Skeletal muscle satellite cell (primary cell): ENCODE data around the gene CSNK1A1L.

Experiments used
- H3K27me3 ChIP-seq: 2 replicates; pipeline ENCODE4 v1.7.0; 2013; ENCODE audit warnings: low read length; ENCODE audit not compliant: control insufficient read depth, insufficient read depth
- H3K36me3 ChIP-seq: 2 replicates; pipeline ENCODE4 v1.7.0; 2013; ENCODE audit warnings: mild to moderate bottlenecking, control low read depth, low read length; ENCODE audit not compliant: insufficient read depth
- H3K4me1 ChIP-seq: 2 replicates; pipeline ENCODE4 v1.7.0; 2013; ENCODE audit warnings: low read length; ENCODE audit not compliant: control insufficient read depth, insufficient read depth
- H3K4me2 ChIP-seq: 2 replicates; pipeline ENCODE4 v1.7.0; 2013; ENCODE audit warnings: mild to moderate bottlenecking, low read length
- H3K4me3 ChIP-seq: 2 replicates; pipeline ENCODE4 v1.7.0; 2013; ENCODE audit warnings: low read length
- H3K9ac ChIP-seq: 2 replicates; pipeline ENCODE4 v1.7.0; 2013; ENCODE audit warnings: mild to moderate bottlenecking, low read depth, low read length, moderate library complexity
- H3K9me3 ChIP-seq: replicated peaks from 2 replicates; pipeline ENCODE4 v1.7.0; 2013; ENCODE audit warnings: mild to moderate bottlenecking, control low read depth, low read length

CSNK1A1L gene

GRCh38 chr13:37134411-37135041 lies 29.1 kb upstream of the CSNK1A1L start:
- no peaks in the 10 kb centered on the region for H3K36me3 ChIP-seq
- peak overlapping the region; percentile 27 for H3K4me2 ChIP-seq
- H3K4me3 ChIP-seq = no peak overlapping the region
- H3K9ac ChIP-seq = no peak overlapping the region
- H3K27me3 ChIP-seq = no peaks in the 10 kb centered on the region
- peaks cover 14% of the 10 kb centered on the region for H3K4me1 ChIP-seq
- no peaks in the 10 kb centered on the region for H3K9me3 ChIP-seq

GRCh38 chr13:37132211-37132610 lies 26.7 kb upstream of the CSNK1A1L start:
- Histone ChIP-seq H3K4me1 (peaks cover 26% of the 10 kb centered on the region), H3K9me3 (no peaks in the 10 kb centered on the region), H3K36me3 (no peaks in the 10 kb centered on the region), H3K4me2 (no peak overlapping the region), H3K4me3 (no peak overlapping the region), H3K9ac (no peak overlapping the region), H3K27me3 (no peaks in the 10 kb centered on the region)

GRCh38 chr13:37131092-37131491 lies 25.6 kb upstream of the CSNK1A1L start:
- H3K4me2 ChIP-seq = no peak overlapping the region

GRCh38 chr13:37129866-37130265 lies 24.4 kb upstream of the CSNK1A1L start:
- H3K4me3 ChIP-seq = no peak overlapping the region
- H3K4me1 ChIP-seq = peaks cover 29% of the 10 kb centered on the region
- H3K27me3 ChIP-seq = no peaks in the 10 kb centered on the region
- no peaks in the 10 kb centered on the region for H3K9me3 ChIP-seq
- H3K36me3 ChIP-seq = no peaks in the 10 kb centered on the region
- H3K9ac ChIP-seq = no peak overlapping the region
- no peak overlapping the region for H3K4me2 ChIP-seq

More at GRCh38 chr13:37131092-37131491, 25.6 kb upstream of the CSNK1A1L start:
- H3K9ac ChIP-seq = no peak overlapping the region
- H3K36me3 ChIP-seq = no peaks in the 10 kb centered on the region
- H3K4me1 ChIP-seq = peaks cover 32% of the 10 kb centered on the region
- no peaks in the 10 kb centered on the region for H3K9me3 ChIP-seq
- H3K4me3 ChIP-seq = no peak overlapping the region
- H3K27me3 ChIP-seq = no peaks in the 10 kb centered on the region

- no peaks in the 10 kb centered on the region for H3K9me3 ChIP-seq
- peaks cover 17% of the 10 kb centered on the region for H3K4me1 ChIP-seq
- peak overlapping the region; percentile 7 for H3K9ac ChIP-seq
- H3K27me3 ChIP-seq = no peaks in the 10 kb centered on the region
- no peaks in the 10 kb centered on the region for H3K36me3 ChIP-seq
- peak overlapping the region; percentile 57 for H3K4me2 ChIP-seq
- peak overlapping the region; percentile 38 for H3K4me3 ChIP-seq
Observed at GRCh38 chr13:37127691-37128241, 22.3 kb upstream of the CSNK1A1L start.

- Histone ChIP-seq H3K27me3 (no peaks in the 10 kb centered on the region), H3K9ac (no peak overlapping the region), H3K9me3 (no peaks in the 10 kb centered on the region), H3K4me2 (no peak overlapping the region), H3K36me3 (no peaks in the 10 kb centered on the region), H3K4me3 (no peak overlapping the region), H3K4me1 (peaks cover 17% of the 10 kb centered on the region)
Observed at GRCh38 chr13:37123337-37123736, 17.9 kb upstream of the CSNK1A1L start.

- no peaks in the 10 kb centered on the region for H3K36me3 ChIP-seq
- H3K4me2 ChIP-seq = no peak overlapping the region
- no peaks in the 10 kb centered on the region for H3K4me1 ChIP-seq
- no peak overlapping the region for H3K4me3 ChIP-seq
- no peak overlapping the region for H3K9ac ChIP-seq
- H3K27me3 ChIP-seq = no peaks in the 10 kb centered on the region
- H3K9me3 ChIP-seq = no peaks in the 10 kb centered on the region
Observed at GRCh38 chr13:37118016-37118415, 12.6 kb upstream of the CSNK1A1L start.

GRCh38 chr13:37114250-37114649 lies 8.8 kb upstream of the CSNK1A1L start:
- no peaks in the 10 kb centered on the region for H3K27me3 ChIP-seq
- H3K4me3 ChIP-seq = no peak overlapping the region
- no peaks in the 10 kb centered on the region for H3K36me3 ChIP-seq
- no peaks in the 10 kb centered on the region for H3K9me3 ChIP-seq
- H3K4me2 ChIP-seq = no peak overlapping the region
- no peak overlapping the region for H3K9ac ChIP-seq
- H3K4me1 ChIP-seq = peaks cover 5% of the 10 kb centered on the region

- H3K4me2 ChIP-seq = no peak overlapping the region
- no peaks in the 10 kb centered on the region for H3K9me3 ChIP-seq
- no peaks in the 10 kb centered on the region for H3K36me3 ChIP-seq
Observed at GRCh38 chr13:37113534-37113933, 8.1 kb upstream of the CSNK1A1L start.

GRCh38 chr13:37109051-37109678 lies 3.7 kb upstream of the CSNK1A1L start:
- H3K9ac ChIP-seq = peak overlapping the region; percentile 17
- H3K4me3 ChIP-seq = no peak overlapping the region
- no peaks in the 10 kb centered on the region for H3K36me3 ChIP-seq
- no peaks in the 10 kb centered on the region for H3K9me3 ChIP-seq
- H3K4me2 ChIP-seq = no peak overlapping the region
- H3K27me3 ChIP-seq = no peaks in the 10 kb centered on the region
- peaks cover 21% of the 10 kb centered on the region for H3K4me1 ChIP-seq

More at GRCh38 chr13:37113534-37113933, 8.1 kb upstream of the CSNK1A1L start:
- Histone ChIP-seq H3K4me1 (peaks cover 11% of the 10 kb centered on the region), H3K27me3 (no peaks in the 10 kb centered on the region), H3K9ac (no peak overlapping the region), H3K4me3 (no peak overlapping the region)

GRCh38 chr13:37107868-37108267 lies 2.4 kb upstream of the CSNK1A1L start:
- Histone ChIP-seq H3K9ac (no peak overlapping the region), H3K4me3 (no peak overlapping the region), H3K27me3 (no peaks in the 10 kb centered on the region), H3K4me2 (no peak overlapping the region), H3K36me3 (no peaks in the 10 kb centered on the region), H3K9me3 (no peaks in the 10 kb centered on the region), H3K4me1 (peaks cover 21% of the 10 kb centered on the region)

GRCh38 chr13:37107456-37107855 lies 2.0 kb upstream of the CSNK1A1L start:
- H3K27me3 ChIP-seq = no peaks in the 10 kb centered on the region
- H3K4me1 ChIP-seq = peaks cover 21% of the 10 kb centered on the region
- no peak overlapping the region for H3K9ac ChIP-seq
- H3K4me3 ChIP-seq = no peak overlapping the region
- no peak overlapping the region for H3K4me2 ChIP-seq
- H3K36me3 ChIP-seq = no peaks in the 10 kb centered on the region
- no peaks in the 10 kb centered on the region for H3K9me3 ChIP-seq
